Activated T-cell treated with anti-CD3 and anti-CD28 coated beads for 1 hour (primary cell): ENCODE measurements around the gene CEACAM3.

Experiments used
- DNase-seq: peaks from one replicate; pipeline ENCODE4 v3.0.0-alpha.2; 2020; ENCODE audit warnings: low read depth

Gene CEACAM3

DNA sequence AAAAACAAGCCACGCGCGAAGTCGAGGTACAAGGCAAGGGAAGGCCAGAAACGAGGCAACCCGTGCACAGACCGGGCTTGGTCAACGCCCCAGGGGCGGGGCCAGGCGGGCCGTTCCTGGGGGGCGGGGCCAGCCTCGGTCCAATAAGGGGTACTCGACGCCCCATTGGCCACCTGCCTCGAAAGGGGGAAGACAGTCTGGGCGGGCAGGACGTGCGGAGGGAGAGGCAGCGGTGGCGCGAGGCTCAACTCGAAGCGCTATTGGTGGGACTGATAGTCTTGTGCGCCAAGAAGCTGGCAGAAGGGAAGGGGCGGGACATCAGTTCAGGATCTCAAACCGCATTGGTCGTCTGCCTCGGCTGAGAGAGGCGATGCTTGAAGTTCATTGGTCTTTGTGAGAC lies 48.2 kb downstream of the CEACAM3 start, which contains the start of gene LYPD4:
Gene LYPD4, minus strand, starts transcription at position 83 of the 400 bp plus-strand sequence. CDS start 5,398 bp downstream, outside the sequence.
- no peak for DNase-seq

DNA sequence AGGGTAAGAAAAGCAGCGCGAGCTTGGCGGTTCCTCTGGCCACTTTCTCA lies 48.4 kb downstream of the CEACAM3 start, which contains the start of gene DMRTC2:
Gene DMRTC2, plus strand, starts transcription at position 42 of the 50 bp plus-strand sequence. CDS start 2,387 bp downstream, outside the sequence.
- no peak for DNase-seq

DNA sequence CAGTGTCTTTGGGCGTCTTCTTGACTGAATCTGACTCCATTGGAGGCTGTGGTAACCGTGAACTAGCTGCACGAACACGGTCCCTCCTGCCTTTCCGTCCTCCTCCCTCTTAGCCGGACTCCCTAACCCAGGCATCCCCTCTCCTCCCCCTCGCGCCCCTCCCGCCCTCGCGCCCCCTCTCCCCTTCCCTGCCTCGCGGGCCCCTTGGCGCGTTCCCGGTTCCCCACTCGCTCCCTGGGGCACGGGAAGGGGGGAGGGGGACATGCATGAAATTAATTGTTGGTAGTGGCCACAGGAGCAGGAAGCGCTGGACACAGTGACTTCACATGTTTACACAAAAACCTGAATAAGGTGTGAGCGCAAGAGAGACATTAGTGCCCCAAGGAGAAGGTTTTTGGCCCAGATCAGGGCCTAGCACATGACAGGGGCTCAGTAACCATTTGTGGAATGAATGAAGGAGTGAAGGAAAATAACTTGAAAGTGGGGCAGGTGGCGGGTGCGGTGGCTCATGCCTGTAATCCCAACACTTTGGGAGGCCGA lies 48.7 kb downstream of the CEACAM3 start:
- DNase-seq, result no peak

DNA sequence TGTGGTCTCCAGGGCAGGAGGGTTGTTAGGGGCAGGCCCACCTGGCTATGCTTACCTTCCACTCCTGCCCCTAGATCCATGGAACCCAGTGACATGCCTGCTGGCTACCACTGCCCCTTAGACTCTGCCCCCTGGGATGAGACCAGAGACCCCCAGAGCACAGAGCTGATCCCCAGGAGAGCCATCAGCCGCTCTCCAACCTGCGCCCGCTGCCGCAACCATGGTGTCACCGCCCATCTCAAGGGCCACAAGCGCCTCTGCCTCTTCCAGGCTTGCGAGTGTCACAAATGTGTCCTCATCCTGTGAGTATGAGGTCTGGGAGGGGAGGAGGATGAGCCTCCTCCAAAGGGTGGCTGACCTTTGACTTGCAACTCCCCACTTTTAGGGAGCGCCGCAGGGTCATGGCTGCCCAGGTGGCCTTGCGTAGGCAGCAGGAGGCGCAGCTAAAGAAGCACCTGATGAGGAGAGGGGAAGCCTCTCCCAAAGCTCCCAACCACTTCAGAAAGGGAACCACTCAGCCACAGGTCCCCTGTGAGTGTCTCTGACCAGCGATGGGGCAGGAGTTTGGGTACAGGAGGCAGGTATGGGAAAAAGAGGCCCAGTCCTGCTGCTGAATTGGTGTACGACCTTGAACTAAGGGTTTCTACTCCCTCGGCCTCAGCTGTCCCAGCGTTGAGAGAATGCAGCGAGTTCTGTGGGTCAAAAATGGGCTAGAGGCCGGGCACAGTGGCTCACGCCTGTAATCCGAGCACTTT lies 51.1 kb downstream of the CEACAM3 start:
- DNase-seq, result no peak

DNA sequence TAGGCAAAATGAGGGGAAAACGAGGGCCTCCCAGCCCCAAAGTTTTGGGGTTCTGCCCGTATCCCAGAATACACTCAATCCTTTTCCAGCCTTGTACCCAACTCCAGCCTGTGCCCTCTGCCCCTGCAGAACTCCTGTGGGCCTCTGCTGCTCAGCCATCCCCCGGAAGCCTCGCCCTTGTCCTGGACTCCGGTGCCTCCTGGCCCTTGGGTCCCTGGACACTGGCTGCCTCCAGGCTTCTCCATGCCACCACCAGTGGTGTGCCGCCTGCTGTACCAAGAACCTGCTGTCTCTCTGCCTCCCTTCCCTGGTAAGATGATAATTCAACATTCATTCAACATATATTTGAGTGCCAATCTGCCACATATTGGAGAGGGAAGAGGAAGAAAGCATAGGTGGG lies 52.3 kb downstream of the CEACAM3 start:
- DNase-seq, result no peak

DNA sequence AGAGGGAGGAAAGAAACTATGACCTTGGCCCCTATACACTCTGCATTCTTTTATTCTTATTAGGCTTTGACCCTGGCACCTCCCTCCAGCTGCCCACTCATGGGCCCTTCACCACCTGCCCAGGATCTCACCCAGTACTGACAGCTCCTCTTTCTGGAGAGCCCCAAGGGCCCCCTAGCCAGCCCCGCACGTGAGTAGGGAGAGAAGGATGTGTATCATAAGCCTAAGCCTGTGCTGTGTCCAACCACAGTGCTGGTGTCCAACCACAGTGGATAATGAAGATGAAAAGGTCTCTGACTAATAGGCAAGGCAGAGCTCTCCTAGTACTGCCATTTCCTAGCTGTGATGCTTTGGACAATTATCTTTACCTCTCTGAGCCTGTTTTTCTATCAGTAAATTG lies 52.7 kb downstream of the CEACAM3 start:
- no peak for DNase-seq

DNA sequence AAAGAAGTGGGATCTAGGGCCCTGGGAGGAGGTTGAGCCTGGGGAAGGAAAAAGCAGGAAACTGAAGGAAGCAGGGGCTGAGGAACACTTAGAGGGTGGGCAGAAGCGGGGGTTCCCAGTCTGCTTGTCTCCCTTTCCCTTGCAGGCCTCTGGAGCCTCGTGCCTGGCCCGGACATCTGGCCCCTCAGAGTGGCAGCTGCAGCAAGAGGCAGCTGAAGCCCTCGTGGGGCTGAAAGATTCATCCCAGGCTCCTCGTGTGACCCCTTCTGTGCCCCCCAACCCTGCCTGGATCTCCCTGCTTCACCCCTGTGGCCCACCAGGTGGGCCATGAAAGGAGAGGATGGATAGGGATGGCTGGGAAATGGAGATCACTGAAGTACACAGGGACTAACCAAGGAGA lies 54.0 kb downstream of the CEACAM3 start:
- DNase-seq, result no peak

DNA sequence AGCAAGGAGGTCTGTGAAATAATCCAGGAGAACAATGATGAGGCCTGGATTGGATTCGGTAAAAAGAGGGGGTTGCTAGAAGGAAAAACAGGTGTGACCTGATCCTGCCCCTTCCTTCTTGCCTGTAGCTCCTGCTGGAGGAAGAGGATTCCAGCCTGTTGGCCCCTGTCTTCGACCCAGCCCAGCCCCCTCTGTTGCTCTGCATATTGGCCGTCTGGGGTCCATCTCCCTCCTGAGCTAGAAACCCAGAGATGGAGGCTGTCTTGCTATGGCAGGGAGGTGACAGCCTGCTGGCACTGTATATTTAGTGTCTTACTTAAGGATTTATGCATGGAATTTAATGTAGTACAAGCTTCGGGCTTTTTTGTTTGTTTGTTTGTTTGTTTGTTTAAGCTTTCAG lies 55.1 kb downstream of the CEACAM3 start:
- no peak for DNase-seq

DNA sequence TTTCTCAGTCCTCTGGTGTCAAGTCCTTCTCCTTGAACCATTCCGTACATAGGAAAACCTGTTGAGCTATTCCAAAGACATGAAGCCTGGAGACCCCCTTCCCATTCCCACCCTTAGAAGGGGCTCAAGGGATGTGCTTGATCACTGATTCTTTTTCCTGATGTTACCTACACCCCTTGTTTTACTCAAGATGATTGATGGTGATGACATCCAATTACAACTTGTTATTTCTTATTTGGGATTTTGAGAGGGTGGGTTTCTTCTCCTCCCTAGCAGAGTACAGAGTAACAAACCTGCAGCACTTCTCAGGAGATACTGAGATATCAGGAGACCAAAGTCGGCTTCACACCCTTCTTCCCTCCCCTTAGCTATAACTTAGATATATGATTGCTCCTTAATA lies 57.0 kb downstream of the CEACAM3 start:
- DNase-seq, result no peak

DNA sequence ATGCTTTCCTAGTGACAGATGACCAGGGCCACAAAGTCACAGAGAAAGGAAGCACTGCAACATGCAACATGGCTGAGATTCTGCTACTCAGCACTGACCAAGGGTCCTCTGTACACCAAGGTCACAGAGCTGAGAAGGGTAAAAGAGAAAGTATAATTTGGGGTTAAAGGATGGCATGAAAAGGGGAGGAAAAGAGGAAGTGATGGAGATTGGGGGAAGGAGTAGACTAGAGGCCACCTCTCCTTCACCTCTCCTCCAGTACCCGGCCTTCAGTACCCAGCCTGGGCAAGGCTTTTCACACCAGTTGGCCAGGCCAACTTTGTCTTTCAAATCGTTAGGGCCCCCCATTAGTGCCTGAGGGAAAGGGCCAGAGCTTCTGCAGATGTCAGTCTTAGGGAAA lies 57.4 kb downstream of the CEACAM3 start:
- no peak for DNase-seq

DNA sequence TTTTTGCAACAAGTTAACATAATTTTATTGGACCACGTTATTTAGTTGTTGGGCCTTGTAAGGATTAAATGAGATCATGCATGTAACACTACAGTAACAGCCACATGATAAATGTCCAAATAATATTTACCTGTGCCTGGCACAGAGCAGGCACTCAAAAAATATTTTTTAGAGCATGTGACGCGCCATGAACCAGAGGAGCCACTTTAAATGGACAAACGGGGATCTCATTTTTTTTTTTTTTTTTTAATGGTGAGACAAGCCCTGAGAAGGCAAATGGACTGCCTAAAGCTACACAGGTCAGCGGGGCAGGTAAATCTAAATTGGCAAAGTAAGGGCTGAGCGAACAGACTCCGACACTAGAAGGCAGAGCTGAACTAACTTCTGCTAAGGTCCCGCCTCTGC lies 62.8 kb downstream of the CEACAM3 start:
- no peak for DNase-seq

DNA sequence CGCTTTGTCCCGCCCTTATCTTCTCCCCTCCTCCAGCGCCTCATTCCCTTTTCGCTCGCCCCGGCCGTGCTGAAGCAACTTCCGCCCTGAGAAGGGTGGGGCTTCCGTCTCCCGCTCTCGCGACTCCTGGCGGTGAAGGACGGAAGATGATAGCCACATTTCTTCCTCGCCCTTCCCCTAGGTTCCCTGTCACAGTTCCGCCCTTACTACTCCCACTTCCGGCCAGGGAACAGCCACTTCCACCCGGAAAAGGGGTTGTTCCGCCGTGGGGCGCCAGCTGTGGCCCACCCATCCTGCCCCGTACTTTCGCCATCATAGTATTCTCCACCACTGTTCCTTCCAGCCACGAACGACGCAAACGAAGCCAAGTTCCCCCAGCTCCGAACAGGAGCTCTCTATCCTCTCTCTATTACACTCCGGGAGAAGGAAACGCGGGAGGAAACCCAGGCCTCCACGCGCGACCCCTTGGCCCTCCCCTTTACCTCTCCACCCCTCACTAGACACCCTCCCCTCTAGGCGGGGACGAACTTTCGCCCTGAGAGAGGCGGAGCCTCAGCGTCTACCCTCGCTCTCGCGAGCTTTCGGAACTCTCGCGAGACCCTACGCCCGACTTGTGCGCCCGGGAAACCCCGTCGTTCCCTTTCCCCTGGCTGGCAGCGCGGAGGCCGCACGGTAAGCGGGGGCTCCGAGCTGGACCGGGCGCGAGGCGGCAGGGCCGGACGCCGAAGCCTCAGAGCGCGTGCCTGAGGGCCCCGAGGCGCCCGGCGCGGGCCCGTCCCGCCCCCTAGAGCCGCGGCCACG lies 63.4 kb downstream of the CEACAM3 start, which contains the start of gene RPS19:
Gene RPS19, plus strand, starts transcription at position 638 of the 801 bp plus-strand sequence. CDS start 520 bp downstream, outside the sequence.
- peak; percentile 97 for DNase-seq

DNA sequence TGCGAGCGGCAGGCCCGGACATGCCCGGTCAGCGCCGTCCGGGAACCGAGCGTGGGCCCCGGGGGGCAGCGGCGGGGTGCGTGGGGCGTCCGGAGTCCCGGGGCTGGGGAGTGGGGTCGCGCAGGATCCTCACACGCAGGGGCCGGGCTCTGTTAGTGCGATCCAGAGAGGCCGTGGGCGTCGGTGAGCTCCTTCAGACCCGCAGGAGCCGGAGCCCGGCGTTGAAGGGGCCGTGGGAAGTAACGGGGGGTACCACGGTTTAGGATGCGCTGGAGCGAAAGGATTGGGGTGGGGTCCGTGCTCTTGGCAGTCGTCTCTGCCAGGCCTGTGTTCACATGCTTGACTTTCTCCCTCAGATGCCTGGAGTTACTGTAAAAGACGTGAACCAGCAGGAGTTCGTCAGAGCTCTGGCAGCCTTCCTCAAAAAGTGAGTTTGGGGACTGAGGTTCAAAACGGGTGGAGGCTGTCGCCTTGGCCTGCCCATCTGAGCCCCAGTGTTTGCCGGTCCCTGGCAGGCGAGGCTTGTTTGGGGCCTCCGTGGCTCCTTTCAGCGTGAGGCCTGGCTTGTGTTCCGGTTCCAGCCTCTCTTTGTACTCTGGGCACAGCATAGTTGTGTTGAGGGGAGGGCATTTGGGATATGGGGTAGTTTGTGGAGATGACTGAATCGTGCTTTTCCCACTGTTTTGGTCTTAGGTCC lies 64.2 kb downstream of the CEACAM3 start:
- no peak for DNase-seq
